NCI-H2196 (cell line): ENCODE measurements around the gene CYTH3.
"Not testable (repeated sequence)": the region's sequence is repeated elsewhere in the genome, so short reads cannot be mapped to it uniquely, and the experiment has no call there.

Source experiments
- DNase-seq: peaks from one replicate; lab custom pipeline; 2025; ENCODE audit not compliant: unreplicated experiment; lab: John Stamatoyannopoulos, UW

CYTH3 gene

DNA sequence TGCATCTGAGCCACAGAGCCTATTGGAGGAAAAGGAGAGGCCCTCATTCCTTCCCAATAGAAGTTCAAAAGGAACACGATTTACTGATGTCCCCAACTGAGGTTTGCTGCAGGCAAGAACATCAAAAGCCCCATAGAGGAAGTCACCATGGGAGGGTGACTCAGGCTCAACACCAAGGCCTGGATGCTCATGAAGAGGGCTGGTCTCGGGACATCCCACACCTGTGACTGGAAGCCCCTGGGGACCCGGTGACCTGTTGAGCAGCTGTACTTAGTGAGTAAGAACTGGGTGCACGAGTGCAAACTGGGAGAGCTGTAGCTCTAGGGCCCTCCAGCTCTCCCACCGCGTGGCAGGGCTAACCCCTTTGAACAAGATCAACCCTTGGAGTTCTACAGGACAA lies 38.0 kb downstream of the CYTH3 start:
- no peak for DNase-seq

DNA sequence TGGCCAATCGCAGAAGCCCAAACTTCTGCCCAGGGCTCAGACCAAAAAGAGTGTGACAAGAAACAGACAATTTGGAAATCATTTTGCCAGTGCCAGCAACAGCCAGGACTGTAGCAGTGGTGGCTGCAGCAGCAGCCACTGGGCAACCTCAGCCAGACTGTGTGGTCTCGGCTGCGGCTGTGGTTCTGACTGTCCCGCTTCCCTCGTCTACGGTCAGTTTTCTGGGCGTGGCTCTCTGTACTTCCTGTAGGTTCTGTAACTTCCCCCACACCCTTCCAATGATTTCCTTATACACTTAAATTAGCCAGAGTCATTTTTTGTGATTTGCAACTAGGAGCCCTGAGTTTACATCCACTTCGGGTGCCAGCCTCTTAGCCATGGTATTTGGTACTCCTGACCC lies 39.9 kb downstream of the CYTH3 start:
- no peak for DNase-seq

DNA sequence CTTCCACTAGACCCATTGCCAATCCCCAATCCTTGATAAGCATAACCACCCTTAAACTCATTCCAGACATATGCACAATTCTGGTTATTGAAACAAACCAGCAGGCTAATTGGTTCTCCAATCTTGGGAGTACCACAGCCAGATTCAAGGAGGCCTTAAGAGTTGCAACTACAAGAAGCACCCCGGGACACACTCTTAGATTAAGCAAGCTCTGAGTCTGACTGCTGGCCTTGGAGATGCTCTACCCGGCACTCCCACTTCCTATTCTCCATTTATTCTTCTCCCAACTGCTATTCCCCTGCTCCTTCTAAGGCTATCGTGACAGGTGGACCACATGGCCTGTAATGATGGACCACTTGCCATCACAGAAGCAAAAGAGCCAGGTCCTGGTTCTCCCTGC lies 40.3 kb downstream of the CYTH3 start:
- DNase-seq = no peak

DNA sequence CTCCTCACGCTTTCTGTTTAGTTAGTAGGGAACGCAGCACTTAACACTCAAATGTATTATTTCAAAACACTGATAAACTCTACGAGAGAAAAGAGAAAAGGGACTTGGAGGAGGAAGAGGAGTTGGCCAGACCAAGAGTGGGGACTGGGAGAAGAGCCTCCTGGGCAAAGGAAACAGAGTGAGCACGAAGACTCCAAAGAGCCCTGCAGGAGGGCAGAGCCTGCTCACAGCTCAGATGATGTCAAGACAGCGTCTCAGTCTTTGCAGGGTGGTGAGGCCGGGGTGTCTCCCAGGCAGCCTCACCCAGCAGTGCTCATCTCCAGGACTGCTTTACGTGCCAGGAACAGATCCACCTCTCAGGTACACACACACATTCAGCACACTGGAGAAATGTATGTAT lies 41.2 kb downstream of the CYTH3 start:
- DNase-seq = no peak

DNA sequence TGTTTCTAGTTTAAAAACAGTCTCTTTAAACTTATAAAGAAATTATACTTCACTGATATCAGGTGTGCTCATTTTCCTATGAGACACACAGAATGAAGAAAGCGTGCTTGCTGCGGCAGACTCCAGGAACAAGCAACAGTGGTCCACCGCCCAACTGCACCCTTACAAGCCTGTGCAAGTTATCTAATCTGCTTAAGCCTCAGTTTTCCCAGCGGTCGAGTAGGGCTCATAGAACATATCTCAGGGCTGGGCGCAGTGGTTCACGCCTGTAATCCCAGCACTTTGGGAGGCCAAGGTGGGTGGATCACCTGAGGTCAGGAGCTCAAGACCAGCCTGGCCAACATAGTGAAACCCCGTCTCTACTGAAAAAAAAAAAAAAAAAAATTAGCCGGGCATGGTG lies 43.1 kb downstream of the CYTH3 start:
- DNase-seq = not testable (repeated sequence)

DNA sequence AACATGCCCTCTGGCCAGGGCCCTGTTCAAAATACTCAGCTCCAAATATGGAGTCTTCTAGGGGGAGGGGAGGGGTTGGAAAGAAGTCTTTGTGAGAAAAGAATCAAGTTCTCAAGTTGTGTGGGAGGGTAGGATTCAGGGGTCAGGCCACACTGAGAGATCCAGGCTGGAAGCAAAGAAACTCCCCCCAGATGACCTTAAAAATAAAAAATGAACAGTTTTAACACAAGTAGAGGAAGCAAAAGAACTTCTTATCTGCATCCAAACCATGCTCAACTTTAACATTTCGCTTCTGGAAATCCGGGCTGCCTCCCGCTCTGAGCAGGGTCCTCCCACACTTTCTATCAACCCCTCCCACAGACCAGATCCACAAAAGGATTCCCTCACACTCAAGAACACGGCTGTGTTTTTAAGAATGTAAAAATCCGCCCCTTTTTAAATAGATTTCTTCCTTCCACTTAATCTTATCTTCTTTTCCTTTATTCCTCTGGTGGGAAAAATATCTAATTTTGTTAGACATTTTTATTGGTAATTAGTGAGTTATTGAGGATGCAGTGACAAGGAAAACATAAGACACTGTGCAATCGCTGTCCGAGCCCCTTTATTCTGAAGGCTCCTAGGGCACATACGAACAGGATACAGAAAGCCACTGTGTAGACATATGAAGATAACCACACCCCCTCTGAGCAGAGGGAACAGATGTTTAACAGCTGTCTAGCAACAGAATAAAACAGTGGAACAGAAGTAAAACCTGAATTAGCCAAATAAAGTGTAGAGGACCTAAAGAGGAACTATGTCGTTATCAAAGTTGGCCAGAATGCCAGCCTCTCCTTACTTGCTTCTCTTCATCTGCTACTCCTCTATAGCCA lies 43.8 kb downstream of the CYTH3 start:
- no peak for DNase-seq

DNA sequence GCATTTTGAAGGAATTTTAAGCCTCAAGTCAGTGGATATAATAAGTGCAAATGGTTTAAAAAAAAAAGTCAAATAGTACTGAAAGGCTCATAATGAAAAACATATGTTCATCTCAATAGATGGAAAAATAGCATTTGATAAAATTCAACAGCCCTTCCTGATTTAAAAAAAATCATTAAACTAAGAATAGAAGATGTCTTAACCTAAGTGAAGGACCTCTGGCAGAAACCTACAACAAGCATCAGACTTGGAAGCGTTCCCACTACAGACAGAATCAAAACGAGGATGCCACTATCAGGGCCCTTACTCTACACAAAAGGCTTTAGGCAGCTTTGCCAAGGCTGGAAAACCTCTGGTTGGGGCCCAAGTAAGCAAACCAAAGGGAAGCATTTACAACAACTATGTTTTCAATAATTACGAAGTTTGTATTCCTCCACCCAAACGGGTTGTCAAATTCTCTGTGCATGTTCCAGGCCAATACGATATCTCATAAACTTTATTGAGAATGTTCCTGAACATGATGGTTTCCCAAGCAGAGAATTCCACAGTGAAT lies 45.1 kb downstream of the CYTH3 start:
- DNase-seq = no peak

DNA sequence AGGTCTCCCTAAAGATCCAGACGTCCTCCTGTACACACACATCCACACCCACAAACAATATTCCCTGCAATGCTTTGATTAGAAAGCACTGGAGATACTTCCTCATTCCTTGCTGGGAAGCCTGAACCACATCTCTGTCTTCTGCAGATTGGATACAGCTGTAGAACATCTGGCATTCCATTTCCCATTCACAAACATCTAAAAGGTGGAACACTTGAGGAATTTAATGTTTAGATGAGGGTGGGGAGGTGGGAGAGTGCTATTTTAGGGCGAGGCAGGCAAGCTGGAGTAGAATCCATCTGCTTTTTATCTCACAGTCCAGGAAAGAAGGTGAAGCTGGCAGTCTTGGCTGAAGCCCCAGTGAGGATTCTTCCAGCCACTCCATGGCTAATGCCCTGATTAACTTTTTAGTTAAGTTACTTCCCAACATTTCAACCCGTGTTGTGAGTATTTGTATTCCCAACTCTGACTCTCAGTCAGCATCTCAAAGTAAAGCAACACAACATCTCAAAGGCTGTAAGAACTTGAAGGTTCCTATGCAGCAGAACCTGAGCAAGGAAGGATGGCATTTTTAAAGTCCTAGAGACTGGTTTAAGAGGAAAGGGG lies 46.1 kb downstream of the CYTH3 start:
- DNase-seq = no peak

DNA sequence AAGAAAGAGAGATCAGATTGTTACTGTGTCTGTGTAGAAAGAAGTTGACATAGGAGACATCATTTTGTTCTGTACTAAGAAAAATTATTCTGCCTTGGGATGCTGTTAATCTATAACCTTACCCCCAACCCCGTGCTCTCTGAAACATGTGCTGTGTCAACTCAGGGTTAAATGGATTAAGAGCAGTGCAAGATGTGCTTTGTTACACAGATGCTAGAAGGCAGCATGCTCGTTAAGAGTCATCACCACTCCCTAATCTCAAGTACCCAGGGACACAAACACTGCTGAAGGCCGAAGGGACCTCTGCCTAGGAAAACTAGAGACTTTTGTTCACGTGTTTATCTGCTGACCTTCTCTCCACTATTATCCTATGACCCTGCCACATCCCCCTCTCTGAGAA lies 49.0 kb downstream of the CYTH3 start:
- DNase-seq = not testable (repeated sequence)

DNA sequence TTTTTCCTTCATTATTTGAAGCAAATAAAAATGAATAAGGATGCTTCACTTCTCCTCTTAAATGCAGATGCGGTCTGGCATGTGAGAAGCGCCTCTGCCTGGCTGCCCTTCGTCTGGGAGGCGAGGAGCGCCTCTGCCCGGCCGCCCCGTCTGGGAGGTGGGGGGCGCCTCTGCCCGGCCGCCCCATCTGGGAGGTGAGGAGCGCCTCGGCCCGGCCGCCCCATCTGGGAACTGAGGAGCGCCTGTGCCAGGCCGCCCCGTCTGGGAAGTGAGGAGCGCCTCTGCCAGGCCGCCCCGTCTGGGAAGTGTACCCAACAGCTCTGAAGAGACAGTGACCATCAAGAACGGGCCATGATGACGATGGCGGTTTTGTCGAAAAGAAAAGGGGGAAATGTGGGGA lies 49.4 kb downstream of the CYTH3 start:
- not testable (repeated sequence) for DNase-seq

DNA sequence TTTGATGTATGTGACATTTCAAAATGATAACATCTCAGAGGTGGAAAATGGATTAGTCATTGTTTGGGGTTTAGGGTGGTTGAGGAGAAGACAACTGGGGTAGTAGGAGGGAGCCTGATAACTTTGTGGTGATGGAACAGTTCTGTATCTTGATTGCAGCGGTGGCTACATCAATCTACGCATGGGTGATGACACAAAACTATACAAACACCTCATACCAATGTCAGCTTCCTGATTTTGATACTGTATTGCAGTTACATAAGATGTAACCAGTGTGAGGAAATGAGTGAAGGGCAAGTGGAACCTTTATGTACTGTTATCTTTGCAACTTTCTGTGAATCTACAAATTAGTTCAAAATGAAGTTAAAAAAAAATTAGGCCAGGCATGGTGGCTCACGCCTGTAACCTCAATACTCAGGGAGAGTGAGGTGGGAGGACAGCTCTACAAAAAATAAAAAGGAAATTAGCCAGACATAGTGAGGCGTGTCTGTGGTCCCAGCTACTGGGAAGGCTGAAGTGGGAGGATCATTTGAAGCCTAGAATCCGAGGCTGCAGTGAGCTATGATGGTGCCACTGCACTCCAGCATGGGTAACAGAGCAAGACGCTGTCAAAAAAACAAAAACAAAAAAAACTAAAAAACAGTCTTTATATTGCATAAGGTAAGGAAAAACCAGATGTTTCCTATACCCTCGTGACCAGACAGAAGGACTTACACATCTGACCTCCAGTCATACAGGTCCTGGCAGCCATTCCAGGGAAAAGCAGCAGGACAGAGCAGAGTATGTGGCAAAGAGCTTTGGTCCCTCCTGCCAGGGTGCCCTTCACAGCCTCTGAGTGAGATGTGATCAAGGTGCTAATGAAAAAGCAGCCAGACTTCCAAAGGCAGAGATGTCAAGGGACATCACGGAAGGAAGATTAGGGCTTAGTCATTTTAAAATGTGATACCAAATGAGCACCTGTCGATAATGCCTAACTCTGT lies 50.8 kb downstream of the CYTH3 start:
- DNase-seq = no peak

DNA sequence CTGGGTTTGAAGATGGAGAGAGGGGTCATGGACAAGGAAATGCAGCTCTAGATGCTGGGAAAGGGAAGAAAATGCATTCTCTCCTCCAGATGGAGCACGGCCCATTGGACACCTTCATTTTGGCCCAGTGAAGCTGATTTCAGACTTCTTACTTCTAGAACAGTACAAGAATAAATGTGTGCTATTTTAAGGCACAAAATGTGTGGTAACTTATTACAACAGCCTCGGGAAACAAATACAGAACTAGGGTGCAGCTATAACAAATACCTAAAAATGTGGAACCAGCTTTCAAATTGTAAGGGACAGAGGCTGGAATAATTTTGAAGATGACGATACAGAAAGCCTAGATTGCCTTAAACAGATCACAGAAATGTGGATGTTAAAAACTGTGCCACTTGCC lies 54.1 kb downstream of the CYTH3 start:
- DNase-seq = no peak

DNA sequence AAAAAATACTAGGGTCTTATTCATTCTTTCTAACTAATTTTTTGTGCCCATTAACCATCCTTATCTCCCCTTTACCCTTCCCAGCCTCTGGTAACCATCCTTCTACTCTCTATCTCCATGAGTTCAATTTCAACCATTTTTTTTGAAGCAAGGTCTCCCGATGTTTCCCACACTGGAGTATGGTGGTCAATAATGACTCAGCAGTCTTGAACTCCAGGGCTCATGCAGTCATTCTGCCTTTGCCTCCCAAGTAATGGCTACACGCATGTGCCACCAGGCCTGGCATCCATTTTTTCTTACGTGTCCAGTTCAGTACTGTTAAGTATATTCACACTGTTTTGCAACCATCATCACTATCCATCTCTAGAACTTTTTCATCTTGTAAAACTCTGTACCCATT lies 60.4 kb downstream of the CYTH3 start:
- DNase-seq = no peak

DNA sequence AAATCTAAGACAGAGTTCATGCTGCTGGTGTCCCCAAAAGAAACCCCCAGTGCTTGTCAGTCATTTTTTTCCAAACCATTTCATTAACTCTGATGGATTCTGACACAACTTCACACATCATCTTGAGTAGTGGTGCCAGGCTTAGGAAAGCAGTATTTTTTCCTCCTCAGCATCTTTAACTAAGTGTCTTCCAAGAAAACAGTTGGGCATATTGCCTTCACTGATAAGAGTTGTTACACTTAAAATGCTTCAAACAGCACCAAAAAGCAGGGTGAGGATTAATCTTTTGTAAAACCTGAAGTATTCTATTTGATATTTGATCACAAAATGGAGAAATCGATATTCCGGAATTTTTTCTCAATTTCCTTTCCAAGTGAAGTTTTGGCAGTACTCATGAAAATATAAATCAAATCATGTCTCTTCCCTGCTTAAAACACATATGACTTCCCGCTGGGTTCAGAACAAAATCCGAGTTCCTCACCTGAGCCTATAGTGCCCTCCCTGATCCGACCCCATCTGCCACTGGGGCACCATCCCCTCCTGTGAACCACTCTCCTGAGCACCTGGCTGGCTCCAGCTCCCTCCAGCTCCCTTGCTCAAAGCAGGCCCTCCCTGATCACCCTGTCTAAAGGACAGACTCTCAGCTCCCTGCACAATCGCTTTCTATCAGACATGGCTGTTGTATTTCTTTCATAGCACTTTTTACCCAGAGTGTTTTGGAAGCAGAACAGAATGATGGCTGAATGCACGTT lies 61.6 kb downstream of the CYTH3 start:
- DNase-seq = no peak

DNA sequence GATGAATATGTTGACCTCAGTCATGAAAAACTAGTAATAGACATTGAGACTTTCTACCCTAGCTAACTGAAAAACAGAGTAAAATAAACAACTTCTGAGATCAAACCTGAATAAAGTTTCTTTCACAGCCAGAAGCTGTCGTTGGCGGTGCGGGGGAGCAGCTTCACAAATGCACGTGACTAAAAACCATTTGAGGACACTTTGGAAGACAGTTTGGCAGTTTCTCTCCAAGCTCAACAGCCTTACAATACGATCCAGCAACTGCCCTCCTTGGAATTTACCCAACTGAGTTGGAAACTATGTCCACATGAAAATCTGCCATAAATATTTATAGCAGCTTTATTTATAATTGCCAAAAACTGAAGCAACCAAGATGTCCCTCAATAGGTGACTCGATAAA lies 63.1 kb downstream of the CYTH3 start:
- no peak for DNase-seq

DNA sequence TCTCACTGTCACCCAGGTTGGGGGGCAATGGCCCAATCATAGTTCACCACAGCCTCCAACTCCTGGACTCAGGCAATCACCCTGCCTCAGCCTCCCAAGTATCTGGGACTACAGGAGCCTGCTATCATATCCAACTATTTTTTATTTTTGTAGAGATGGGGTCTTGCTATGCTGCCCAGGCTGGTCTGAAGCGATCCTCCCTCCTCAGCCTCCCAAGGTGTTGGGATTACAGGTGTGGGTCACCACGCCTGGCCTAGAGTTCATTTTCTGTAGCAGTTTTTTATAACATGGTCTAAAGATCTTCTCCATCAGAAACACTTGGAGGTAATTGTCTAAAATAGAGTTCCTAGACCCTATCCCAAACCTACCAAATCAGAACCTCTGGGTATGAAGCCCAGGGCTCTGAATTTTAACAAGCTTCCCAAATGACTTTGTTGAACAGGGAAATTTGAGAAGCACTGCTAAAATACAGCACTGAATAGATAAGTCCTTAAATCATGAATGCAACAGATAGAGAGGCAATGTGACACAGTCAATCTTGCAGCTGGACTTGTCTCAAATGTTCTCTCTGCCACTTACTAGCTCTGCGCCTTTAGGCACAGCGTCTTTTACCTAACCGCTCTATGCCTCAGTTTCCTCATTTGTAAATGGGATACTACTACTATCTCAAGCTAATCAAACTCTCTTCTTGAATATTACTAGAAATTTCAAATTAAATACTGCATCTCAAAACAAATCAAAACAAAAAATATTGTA lies 63.7 kb downstream of the CYTH3 start:
- no peak for DNase-seq

DNA sequence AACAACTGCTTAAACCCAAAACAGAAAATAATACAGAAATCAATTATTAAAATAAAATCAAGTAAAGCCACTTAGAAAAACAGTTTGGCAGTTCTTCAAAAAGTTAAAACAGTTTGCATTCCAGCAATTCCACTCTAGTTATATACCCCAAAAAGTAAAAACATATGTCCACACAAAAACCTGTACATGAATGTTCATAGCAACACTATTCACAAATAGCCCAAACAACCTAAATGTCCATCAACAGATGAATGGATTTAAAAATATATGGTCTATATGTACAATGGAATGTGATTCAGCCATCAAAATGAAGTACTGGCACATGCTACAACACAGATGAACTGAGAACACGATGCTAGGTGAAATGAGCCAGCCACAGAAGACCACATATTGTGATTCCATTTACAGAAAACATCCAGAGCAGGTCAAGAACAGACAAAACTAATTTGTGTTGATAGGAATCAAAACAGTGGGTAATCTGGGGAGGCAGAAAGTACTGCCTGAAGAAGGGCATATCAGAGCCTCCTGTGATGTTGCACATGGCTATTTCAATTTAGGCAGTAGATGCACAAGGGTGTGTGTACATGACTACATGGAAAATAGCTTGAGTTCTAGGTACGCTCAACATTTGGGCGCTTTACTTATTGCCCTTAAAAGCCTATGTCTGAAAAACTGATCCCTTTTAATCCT lies 66.3 kb downstream of the CYTH3 start:
- no peak for DNase-seq

DNA sequence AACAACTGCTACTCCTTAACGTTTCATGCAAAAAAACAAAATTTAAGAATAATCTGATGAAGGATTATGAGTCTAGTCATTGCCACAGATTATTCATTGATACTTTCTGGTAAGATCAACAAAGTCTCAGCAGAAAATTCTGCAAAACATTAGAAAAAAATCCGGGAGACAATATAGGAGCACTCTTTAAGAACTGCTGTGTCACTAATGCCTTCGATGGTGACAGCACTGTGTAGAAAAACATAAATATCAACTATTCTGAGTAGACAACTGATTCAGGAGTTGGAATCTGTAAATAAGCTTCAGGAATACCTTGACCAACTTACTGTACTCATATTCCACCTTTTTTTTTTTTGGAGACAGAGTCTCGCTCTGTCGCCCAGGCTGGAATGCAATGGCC lies 69.0 kb downstream of the CYTH3 start:
- DNase-seq = no peak

DNA sequence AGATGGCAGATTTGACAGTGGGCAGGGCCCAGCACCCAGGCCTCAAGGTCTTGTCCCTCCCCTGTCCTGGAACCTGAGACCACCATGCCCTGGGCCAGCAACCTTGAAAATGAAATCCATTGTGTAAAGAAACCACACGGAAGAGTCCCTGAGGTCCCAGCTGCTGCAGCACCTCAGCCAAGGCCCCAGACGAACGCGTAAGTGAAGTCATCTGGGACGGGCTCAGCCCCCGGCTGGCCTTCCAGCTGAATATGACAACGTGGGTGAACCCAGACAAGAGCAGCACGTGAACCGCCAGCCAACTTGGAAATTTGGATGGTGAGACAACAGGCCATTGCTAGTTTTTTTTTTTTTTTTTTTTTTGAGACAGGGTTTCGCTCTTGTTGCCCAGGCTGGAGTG lies 70.3 kb downstream of the CYTH3 start:
- DNase-seq = no peak
